ENCODE data around the gene ZMPSTE24. TPM values are rescaled to one million over a fixed set of nuclear protein-coding genes. Genes with fewer than 3 reads are reported as not detected.
A peak's percentile ranks its signal among the peaks of the same experiment; 100 is the strongest.

The ZMPSTE24 gene
- total RNA-seq, 1 experiment from 2014 or later, result 39.6 TPM

- ChIA-PET POLR2A (no interaction called here), RAD21 (ENCODE audit: low non-redundant PET in 1 of 2, low total read pairs in 2 of 2, uncharacterized antibody in 2 of 2, unreplicated experiment in 2 of 2) (interaction anchor here in 1 of 2 experiments (1.1 kb wide), 1 partner anchor 172 kb away, joined by 3 read pairs; no protein-coding TSS in a partner anchor), CTCF (interaction anchor here (0.9 to 2.8 kb wide), 10 partner anchors 20 to 172 kb away, joined by 3 to 23 read pairs (median 6); partner anchors contain the start of gene ZMPSTE24)
- H3K4me3 ChIP-seq (replicated peaks in 1 of 2; ENCODE audit: low read depth in 1 of 2, low read length in 2 of 2), result peak overlapping the region; percentile 47 to 54
- H3K79me2 ChIP-seq (ENCODE audit: insufficient read depth, low read length), result no peaks in the 10 kb centered on the region
- peak overlapping the region; percentile 52 for H3K9ac ChIP-seq (ENCODE audit: low read length)
- H3K4me2 ChIP-seq (ENCODE audit: low read length), result peak overlapping the region; percentile 75
- TF ChIP-seq SIN3A (IDR thresholded peaks at IDR 0.05; ENCODE audit: low read depth), result no peak
- TF ChIP-seq CBX3 (IDR thresholded peaks at IDR 0.05; ENCODE audit: low read depth), result no peak
- no peak for TF ChIP-seq EGR1 (IDR thresholded peaks at IDR 0.05; ENCODE audit: low read depth)
- no peak for TF ChIP-seq EZH2 (IDR thresholded peaks at IDR 0.05)
- TF ChIP-seq CEBPB (IDR thresholded peaks at IDR 0.05; ENCODE audit: low read depth), result no peak
- TF ChIP-seq JUND (IDR thresholded peaks at IDR 0.05), result no peak
- DNase-seq (ENCODE audit: low read depth, low spot score) (no peak), ATAC-seq (peak; percentile 44)
- H3K9me2 ChIP-seq (ENCODE audit: insufficient read depth), result no peaks in the 10 kb centered on the region
- intact Hi-C loops (cut with micrococcal nuclease), result loop anchor here (5.0 kb wide), 2 partner anchors 164 to 239 kb away; no protein-coding TSS in a partner anchor
- peak overlapping the region; percentile 89 for H2AFZ ChIP-seq (ENCODE audit: low read depth, low read length, poor library complexity, severe bottlenecking)
- no peaks in the 10 kb centered on the region for H3K9me3 ChIP-seq (ENCODE audit: control insufficient read depth in 1 of 2, insufficient read depth in 1 of 2, low read depth in 1 of 2, low read length in 2 of 2)
- BruUV-seq (replicated peaks), result no TSS peak
- H4K20me1 ChIP-seq (ENCODE audit: insufficient read depth), result no peaks in the 10 kb centered on the region
- peak overlapping the region; percentile 35; the same call in 1 of the 2 replicates for H3K27ac ChIP-seq (ENCODE audit: low read depth, low read length)
- H3K4me1 ChIP-seq (ENCODE audit: control insufficient read depth in 1 of 2, insufficient read depth in 2 of 2, low read length in 2 of 2), result peaks cover 6 to 36% of the 10 kb centered on the region in 2 experiments; a peak in 3 of 4 replicates
- H3K27me3 ChIP-seq (ENCODE audit: insufficient read depth, low read length), result no peaks in the 10 kb centered on the region
- H3K36me3 ChIP-seq (ENCODE audit: control insufficient read depth in 1 of 2, insufficient read depth in 2 of 2, low read length in 2 of 2), result no peaks in the 10 kb centered on the region
Measured at GRCh38 chr1:40315795-40316594, 58.0 kb downstream of the ZMPSTE24 start.

GRCh38 chr1:40316595-40317393, 58.8 kb downstream of the ZMPSTE24 start, which contains the start of gene COL9A2:
Gene COL9A2 (minus strand): TSS chr1:40317286. CDS start chr1:40317197, 89 bp downstream.
- Histone ChIP-seq H3K9ac (ENCODE audit: low read length) (peak within 1 kb of the TSS; percentile 52), H3K27ac (ENCODE audit: low read depth, low read length) (peak within 1 kb of the TSS; percentile 35; the same call in 1 of the 2 replicates), H3K79me2 (ENCODE audit: insufficient read depth, low read length) (no peaks in the 10 kb centered on the region), H3K9me2 (ENCODE audit: insufficient read depth) (0 out of 2 replicates have a peak, but pooled peaks cover 3% of the 10 kb centered on the region), H3K4me1 (ENCODE audit: control insufficient read depth in 1 of 2, insufficient read depth in 2 of 2, low read length in 2 of 2) (peaks cover 6 to 36% of the 10 kb centered on the region in 2 experiments; a peak in 3 of 4 replicates), H3K27me3 (ENCODE audit: insufficient read depth, low read length) (no peaks in the 10 kb centered on the region), H3K36me3 (ENCODE audit: control insufficient read depth in 1 of 2, insufficient read depth in 2 of 2, low read length in 2 of 2) (no peaks in the 10 kb centered on the region), H4K20me1 (ENCODE audit: insufficient read depth) (no peaks in the 10 kb centered on the region), H3K4me2 (ENCODE audit: low read length) (peak within 1 kb of the TSS; percentile 75), H2AFZ (ENCODE audit: low read depth, low read length, poor library complexity, severe bottlenecking) (peak within 1 kb of the TSS; percentile 89), H3K4me3 (replicated peaks in 1 of 2; ENCODE audit: low read depth in 1 of 2, low read length in 2 of 2) (peak within 1 kb of the TSS; percentile 47 to 54), H3K9me3 (ENCODE audit: control insufficient read depth in 1 of 2, insufficient read depth in 1 of 2, low read depth in 1 of 2, low read length in 2 of 2) (no peaks in the 10 kb centered on the region)
- ChIA-PET POLR2A (no interaction called here), RAD21 (ENCODE audit: low non-redundant PET in 1 of 2, low total read pairs in 2 of 2, uncharacterized antibody in 2 of 2, unreplicated experiment in 2 of 2) (interaction anchor here in 1 of 2 experiments (1.1 kb wide), 1 partner anchor 173 kb away, joined by 3 read pairs; no protein-coding TSS in a partner anchor), CTCF (interaction anchor here (2.0 to 2.8 kb wide), 3 partner anchors 88 to 173 kb away, joined by 6 to 23 read pairs (median 7); no protein-coding TSS in a partner anchor)
- intact Hi-C loops (cut with micrococcal nuclease), result loop anchor here (5.0 kb wide), 2 partner anchors 164 to 239 kb away; no protein-coding TSS in a partner anchor
- ATAC-seq (peak; percentile 75), DNase-seq (ENCODE audit: low read depth, low spot score) (no peak)
- no TSS peak for BruUV-seq (replicated peaks)
- TF ChIP-seq YY1 (IDR thresholded peaks at IDR 0.05; ENCODE audit: extremely low read depth, insufficient replicate concordance, low read depth, low read length), result no peak
- TF ChIP-seq EGR1 (IDR thresholded peaks at IDR 0.05; ENCODE audit: low read depth), result peak; percentile 79
- no peak for TF ChIP-seq JUND (IDR thresholded peaks at IDR 0.05)
- no peak for TF ChIP-seq RAD21 (IDR thresholded peaks at IDR 0.05; ENCODE audit: low read depth)
- TF ChIP-seq SP1 (IDR thresholded peaks at IDR 0.05; ENCODE audit: low read depth), result no peak
- no peak for TF ChIP-seq REST (IDR thresholded peaks at IDR 0.05; ENCODE audit: low read depth)
- no peak for TF ChIP-seq CEBPB (IDR thresholded peaks at IDR 0.05; ENCODE audit: low read depth)
- TF ChIP-seq POLR2A (IDR thresholded peaks at IDR 0.05; ENCODE audit: borderline replicate concordance, extremely low read depth, insufficient read depth, insufficient read length), result no peak
